ENCODE results near the gene CDS1.

- TF ChIP-seq, protein P1, sequence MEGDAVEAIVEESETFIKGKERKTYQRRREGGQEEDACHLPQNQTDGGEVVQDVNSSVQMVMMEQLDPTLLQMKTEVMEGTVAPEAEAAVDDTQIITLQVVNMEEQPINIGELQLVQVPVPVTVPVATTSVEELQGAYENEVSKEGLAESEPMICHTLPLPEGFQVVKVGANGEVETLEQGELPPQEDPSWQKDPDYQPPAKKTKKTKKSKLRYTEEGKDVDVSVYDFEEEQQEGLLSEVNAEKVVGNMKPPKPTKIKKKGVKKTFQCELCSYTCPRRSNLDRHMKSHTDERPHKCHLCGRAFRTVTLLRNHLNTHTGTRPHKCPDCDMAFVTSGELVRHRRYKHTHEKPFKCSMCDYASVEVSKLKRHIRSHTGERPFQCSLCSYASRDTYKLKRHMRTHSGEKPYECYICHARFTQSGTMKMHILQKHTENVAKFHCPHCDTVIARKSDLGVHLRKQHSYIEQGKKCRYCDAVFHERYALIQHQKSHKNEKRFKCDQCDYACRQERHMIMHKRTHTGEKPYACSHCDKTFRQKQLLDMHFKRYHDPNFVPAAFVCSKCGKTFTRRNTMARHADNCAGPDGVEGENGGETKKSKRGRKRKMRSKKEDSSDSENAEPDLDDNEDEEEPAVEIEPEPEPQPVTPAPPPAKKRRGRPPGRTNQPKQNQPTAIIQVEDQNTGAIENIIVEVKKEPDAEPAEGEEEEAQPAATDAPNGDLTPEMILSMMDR (IDR thresholded peaks at IDR 0.05), result no peak
- TF ChIP-seq POLR2A (IDR thresholded peaks at IDR 0.05), result no peak
Observed at GRCh38 chr4:84573385-84574068, 9.4 kb upstream of the CDS1 start.
